Glomerular endothelial cell (primary cell): ENCODE data around the gene ADRB1. TPM values are rescaled to one million over a fixed set of nuclear protein-coding genes. Genes with fewer than 3 reads are reported as not detected.

Experiments used
- DNase-seq: peaks from one replicate; pipeline ENCODE4 v3.0.0-alpha.2; 2011; ENCODE audit warnings: low read depth, low spot score; ENCODE audit errors: extremely low read depth
- total RNA-seq: library from RNA; depleted of rRNA; stranded (reverse); fragments of >200 nt; gene quantifications from 2 replicates; pipeline ENCODE4 v1.2.3, GENCODE V29; 2015

ADRB1 gene
- total RNA-seq, 1 donor from 2014 or later = 0.93 TPM

DNA sequence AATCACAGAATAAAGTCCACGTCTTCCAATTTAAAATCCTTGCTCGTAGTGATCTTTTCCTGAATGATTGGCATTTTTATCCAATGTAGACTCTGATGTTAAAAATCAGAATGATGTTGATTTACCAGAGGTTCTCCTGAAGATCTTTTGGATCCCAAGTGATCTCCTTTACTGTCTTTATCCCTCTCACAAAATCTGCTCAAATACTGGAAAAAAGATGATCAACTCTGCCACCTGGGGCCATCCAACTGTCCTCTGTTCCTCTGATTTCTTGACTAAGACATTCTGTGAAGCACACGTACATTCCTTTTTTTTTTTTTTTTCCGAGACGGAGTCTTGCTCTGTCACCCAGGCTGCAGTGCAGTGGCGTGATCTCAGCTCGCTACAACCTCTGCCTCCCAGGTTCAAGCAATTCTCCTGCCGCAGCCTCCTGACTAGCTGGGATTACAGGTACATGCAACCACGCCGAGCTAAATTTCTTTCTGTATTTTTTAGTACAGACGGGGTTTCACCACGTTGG lies 18.0 kb upstream of the ADRB1 start:
- no peak for DNase-seq

DNA sequence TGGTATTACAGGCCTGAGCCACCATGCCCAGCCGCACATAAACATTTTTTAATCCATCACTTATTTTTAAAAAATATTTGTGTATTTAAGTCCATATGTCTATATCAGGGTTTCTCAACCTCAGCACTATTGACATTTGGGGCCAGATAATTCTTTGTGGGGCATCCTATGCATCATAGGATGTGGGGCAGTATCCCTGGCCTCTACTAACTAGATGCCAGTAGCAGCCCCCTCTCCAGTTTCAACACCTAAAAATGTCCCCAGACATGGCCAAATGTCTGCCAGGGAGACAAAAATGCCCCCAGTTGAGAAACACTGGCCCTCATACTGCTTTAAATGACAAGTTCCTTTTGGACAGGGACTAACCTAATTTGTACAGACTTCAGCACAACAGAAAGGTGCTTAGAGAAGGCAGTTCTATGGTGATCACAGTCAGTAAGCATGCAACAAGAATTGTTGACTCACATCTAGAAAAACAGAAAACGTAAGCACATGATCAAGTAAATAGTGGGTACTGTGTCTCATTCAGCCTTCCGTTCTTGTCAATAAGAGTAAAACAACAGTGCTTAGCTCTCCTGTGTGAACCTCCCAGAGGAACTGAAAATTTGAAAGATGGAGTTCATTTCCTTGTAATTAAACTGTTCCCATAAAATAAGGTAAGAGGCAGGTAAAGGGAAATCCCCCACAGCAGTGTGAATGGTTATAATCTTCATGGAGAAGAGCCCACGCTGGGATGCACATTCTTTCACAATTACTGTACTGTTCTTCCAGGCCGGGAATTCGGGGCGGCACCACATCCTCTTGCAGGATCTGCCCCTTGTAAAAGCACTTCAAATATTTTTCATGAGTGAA lies 17.3 kb upstream of the ADRB1 start:
- peak; percentile 37 for DNase-seq

DNA sequence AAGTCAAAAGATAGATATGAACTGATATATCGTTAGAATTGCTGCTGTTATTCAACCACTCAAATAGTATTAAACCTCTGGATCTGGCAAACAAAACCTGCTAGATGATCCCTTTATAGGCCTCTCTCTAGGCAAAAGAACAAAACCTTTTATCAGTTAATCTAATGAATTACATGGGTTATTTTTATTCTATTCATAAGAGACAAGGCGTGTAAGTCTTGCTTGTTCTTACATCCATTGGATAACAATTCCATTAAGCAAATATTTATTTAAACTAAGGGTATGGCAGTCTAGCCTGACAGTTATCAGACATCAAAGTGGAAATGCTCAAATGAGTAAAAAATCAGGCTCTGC lies 16.6 kb upstream of the ADRB1 start:
- DNase-seq = no peak

DNA sequence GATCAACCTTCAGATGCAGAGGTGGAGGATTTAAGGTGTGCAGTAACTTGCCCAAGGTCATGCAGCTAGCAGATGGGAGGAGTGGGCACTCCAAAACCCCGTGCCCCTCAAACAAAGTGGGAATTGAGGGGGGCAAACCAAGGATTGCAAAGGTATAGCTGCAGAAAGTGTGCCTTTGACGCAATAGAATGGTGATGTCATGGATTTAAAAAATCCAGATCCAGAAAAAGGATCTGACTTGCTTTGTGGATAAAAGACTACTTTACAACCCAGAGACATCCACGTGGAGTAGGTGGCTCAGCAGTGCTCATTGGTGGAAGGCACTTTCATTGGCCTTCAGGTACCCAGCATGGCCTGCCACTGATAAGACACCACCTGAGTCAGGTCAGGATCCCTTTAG lies 15.7 kb upstream of the ADRB1 start:
- DNase-seq = no peak

DNA sequence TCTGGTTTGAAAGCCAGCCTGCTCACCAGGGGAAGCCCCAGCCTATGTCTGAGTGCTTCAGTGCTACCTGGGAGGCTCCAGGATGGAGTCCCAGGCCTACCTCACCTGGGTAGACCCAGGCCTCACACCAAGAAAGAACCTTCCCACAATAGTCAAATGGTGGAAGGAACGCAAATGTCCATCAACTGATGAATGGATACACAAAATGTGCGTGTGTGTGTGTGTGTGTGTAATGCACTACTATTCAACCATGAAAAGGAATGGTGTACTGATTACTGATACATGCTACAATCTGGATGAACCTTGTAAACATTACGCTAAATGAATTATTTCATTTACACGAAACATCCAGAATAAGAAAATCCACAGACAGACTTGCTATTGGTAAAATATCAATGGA lies 15.2 kb upstream of the ADRB1 start:
- DNase-seq = no peak

DNA sequence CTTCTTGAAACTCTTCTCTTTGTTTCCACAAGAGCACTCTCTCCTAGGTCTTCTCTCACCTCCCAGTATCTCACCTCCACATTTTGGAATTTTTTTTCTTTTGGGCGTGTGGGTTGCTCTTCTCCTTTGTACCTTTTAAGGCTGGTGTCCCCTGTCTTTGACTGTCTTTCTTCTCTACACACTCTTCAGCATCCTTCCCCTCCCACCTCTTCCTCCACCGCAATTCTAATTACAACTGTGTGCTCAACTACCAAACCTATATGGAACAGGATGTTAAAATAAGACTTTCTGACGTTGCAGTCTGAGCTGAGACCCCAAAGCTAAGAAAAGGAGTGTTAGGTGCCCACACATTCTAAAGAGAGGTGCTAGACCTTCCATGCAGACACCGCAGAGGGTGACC lies 14.0 kb upstream of the ADRB1 start:
- no peak for DNase-seq

DNA sequence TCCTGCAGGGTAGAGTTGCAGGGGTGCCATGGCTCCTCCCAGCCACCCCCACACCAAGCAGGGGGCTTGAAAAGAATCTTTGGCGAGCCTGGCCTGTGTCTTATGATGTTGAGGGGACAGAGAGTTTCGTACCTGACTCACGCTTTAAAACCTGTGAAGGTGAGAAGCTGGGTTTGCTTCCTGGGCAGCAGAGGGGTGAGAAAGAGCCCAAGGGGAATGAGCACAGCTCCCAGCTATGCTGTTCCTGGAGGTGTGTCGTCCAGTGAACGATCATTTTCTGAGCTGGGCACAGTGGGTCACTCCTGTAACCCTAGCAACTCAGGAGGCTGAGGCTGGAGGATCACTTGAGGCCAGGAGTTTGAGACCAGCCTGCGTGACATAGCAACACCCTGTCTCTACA lies 13.5 kb upstream of the ADRB1 start:
- no peak for DNase-seq

DNA sequence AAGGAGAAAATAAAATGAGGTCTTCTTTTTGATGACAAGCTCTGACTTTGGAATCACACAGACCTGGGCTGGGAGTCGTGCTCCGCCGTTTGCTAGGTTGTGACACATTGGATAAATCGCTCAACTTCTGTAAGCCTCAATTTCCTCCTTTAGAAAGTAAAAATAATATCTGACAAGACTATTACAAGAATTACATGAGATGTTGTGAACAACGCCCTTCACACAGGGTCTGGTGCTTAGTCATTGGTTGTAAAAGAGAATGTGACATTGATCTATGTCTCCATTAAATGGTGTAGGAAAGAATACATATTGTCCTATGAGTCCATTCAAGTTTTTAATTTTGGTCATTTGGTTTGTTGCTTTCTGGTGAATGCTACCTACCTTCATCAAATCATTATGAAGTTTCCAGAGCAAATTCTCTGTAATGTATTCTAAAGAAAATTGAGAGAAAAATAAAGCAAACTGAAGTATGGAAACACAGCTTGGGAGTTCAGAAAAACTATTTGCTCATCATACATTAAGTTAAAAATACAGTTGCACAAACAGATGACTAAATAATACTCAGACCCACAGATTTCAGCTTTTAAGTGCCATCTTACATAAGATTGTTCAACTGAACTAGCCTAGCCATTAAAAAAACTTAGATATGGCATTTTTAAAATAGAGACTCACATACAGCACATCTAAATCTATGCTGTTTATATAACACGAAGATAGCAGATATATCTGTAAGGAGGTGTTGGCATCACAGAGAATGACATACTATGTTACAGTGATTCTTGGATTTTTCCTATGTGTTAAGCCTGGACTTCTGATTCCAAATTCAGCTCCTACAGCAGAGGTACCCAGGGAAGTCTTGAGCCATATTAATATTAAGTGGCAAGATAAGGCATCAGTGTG lies 12.3 kb upstream of the ADRB1 start:
- no peak for DNase-seq

DNA sequence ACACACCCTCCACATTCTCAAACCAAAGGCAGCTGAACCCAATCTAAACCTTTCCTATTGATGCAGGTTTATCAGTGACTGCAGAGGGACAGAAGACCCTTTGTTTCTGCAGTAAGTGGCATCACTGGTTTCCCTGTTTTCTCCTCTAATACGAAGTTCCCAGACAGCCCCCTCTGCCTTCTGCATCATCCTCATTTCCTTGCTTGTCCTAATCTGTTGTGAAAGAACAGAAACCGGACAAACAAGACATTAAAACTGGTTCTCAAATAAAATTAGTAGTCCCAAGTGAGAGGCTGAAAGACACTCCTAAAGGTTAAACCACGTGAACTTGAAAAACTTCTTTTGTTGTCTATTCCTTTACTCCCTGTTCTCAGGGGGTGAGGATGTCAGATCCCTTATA lies 10.1 kb upstream of the ADRB1 start:
- no peak for DNase-seq

DNA sequence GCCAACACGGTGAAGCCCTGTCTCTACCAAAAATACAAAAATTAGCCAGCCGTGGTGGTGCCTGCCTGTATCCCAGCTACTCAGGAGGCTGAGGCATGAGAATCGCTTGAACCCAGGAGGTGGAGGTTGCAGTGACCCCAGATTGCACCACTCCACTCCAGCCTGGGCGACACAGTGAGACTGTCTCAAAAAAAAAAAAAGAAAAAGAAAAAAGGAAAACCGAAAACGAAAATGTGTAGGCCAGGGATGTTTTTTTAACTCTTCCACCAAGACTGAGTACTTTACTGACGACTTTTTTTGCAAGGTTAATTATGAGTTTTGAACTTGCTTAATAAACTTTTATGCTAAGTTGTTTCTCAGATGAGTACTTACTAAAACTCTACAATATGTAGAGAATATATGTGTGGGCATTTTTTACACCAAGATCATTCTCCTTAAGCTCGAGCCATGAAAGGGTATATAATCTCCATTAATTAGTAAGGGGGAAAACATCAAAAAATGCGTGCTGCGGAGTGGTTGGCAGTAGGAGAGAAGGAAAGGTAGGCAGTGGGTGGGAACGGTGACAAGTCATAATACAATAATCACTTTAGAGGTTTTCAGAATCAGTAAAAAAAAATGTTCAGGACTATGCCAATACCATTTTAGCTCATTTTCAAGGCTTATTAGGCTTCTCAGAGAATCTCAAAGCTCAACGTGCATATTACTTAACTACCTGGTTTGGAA lies 8.6 kb upstream of the ADRB1 start:
- DNase-seq = no peak

DNA sequence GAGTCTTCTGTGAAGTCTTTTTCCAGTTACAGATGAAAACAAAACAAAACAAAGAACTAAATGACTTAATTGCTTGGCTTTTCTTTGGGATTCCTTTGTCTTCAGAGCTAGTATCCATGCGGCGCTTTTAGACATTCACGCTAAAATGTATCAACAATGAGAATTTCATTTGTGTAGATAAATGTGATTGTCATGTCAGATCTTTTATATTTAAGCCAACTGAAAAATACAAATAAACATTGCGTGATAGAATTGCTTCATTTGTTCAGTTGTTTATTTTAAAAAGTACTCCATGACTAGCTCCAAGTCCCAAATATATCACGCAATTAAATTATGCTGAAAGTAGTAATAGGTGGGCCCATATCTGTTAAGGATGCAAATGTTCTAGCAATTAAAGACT lies 7.9 kb upstream of the ADRB1 start:
- no peak for DNase-seq

DNA sequence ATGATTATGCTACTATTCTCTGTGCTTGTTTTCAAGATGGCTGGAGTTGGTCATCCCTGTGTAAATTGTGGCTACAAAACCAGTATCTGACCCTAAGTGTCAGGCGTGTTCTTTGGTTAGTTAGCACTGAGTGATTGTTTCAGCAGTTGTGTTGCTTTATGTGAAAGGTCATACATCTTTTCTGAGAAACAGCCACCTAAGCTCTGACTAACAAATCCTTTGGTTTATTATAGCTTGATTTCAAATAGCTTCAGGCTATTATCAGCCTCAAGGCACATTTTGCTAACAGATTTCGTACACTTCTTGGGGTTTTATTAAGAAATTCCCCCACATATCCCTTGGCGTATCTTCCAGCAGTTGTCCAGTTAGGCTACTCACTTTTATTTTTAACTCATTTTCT lies 4.8 kb upstream of the ADRB1 start:
- no peak for DNase-seq

DNA sequence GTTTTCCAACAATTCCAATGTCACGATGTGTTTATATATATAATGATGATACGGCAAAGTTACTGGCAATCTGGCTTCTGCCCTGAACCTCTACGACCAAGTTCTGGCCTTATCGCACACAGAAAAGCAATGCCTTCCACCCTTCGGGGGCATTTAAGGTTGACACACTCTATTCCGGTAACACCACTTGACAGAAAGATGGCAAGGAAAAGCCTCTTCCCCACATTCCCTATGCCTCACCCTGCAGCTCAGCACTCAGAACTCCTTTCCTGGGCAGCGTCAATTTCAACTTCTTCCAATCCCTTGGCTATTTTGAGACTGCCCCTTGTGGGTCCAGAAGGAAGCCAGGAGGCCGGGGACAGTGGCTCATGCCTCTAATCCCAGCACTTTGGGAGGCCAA lies 2.5 kb upstream of the ADRB1 start:
- no peak for DNase-seq

DNA sequence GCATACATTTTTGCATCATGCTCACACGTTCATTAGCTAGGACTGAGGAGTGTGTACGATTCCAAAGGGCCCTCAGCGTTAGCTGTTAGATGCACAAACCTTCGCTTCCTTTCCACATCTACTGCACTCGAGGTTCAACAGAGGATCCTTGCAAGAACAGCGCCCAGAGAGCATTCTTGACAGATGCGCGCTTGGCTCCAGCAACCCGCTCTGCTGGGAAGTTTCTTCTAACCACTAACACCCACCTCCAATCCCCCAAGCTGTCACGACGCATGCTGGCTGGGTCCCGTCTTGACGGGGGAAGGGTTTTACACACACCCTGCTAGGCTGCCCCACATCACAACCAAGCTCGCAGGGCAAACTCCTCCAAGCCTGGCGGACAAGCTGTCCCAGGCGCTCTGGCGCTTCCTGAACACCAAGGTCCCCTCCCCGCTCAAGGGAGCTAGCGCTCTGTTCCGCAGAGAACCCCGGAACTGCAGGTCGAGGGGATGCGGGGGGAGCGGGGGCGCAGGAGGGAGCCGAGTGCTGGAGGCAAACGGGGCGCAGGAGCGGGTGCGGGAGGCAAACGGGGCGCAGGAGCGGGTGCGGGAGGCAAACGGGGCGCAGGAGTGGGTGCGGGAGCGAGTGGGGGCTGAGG lies 653 bp upstream of the ADRB1 start:
- DNase-seq = no peak

DNA sequence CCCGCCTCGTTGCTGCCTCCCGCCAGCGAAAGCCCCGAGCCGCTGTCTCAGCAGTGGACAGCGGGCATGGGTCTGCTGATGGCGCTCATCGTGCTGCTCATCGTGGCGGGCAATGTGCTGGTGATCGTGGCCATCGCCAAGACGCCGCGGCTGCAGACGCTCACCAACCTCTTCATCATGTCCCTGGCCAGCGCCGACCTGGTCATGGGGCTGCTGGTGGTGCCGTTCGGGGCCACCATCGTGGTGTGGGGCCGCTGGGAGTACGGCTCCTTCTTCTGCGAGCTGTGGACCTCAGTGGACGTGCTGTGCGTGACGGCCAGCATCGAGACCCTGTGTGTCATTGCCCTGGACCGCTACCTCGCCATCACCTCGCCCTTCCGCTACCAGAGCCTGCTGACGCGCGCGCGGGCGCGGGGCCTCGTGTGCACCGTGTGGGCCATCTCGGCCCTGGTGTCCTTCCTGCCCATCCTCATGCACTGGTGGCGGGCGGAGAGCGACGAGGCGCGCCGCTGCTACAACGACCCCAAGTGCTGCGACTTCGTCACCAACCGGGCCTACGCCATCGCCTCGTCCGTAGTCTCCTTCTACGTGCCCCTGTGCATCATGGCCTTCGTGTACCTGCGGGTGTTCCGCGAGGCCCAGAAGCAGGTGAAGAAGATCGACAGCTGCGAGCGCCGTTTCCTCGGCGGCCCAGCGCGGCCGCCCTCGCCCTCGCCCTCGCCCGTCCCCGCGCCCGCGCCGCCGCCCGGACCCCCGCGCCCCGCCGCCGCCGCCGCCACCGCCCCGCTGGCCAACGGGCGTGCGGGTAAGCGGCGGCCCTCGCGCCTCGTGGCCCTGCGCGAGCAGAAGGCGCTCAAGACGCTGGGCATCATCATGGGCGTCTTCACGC lies 825 bp downstream of the ADRB1 start:
- DNase-seq = no peak

DNA sequence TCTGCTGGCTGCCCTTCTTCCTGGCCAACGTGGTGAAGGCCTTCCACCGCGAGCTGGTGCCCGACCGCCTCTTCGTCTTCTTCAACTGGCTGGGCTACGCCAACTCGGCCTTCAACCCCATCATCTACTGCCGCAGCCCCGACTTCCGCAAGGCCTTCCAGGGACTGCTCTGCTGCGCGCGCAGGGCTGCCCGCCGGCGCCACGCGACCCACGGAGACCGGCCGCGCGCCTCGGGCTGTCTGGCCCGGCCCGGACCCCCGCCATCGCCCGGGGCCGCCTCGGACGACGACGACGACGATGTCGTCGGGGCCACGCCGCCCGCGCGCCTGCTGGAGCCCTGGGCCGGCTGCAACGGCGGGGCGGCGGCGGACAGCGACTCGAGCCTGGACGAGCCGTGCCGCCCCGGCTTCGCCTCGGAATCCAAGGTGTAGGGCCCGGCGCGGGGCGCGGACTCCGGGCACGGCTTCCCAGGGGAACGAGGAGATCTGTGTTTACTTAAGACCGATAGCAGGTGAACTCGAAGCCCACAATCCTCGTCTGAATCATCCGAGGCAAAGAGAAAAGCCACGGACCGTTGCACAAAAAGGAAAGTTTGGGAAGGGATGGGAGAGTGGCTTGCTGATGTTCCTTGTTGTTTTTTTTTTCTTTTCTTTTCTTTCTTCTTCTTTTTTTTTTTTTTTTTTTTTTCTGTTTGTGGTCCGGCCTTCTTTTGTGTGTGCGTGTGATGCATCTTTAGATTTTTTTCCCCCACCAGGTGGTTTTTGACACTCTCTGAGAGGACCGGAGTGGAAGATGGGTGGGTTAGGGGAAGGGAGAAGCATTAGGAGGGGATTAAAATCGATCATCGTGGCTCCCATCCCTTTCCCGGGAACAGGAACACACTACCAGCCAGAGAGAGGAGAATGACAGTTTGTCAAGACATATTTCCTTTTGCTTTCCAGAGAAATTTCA lies 1.7 kb downstream of the ADRB1 start:
- DNase-seq = no peak

DNA sequence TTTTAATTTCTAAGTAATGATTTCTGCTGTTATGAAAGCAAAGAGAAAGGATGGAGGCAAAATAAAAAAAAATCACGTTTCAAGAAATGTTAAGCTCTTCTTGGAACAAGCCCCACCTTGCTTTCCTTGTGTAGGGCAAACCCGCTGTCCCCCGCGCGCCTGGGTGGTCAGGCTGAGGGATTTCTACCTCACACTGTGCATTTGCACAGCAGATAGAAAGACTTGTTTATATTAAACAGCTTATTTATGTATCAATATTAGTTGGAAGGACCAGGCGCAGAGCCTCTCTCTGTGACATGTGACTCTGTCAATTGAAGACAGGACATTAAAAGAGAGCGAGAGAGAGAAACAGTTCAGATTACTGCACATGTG lies 2.4 kb downstream of the ADRB1 start:
- no peak for DNase-seq

DNA sequence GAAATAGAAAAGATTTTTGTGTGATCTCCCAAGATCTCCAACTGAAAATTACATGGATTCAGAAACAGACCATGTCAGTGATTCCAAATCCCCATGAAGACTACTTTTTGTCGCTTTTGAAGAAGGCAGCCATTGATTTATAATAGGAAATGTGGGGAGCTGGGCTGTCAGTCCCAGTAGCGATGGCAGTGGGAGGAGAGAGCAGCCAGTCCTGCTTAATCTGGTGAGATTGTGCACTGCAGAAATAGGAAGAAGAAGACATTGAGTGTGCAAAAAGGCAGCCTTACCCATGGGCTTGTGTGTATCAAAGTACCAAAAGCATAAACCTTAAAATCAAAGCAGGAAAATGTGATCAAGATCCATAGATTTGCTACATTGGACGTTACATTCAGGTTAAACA lies 4.8 kb downstream of the ADRB1 start:
- no peak for DNase-seq

DNA sequence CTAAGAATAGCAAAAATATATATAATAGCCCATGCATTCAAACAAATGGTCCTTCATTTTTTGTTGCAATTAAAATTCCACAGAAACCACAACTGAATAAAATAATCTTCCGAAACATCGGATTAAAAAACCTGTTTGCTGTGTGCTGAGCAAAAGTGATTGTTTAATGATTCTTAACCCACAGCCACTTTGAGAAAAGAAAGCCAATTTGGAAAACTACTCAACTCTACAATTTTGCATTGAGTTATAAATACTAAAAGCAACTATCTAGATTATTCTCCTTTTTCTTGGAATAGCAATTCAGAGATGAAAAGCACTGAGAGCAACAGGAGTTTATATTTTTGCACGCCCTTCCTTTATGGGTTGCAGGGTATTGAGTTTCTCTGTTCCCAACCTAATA lies 8.0 kb downstream of the ADRB1 start:
- DNase-seq = no peak
